Activated T-helper 1 cell treated with anti-CD3 and anti-CD28 coated beads, Interleukin-12 subunit alpha, Interleukin-12 subunit beta, Interleukin-2, Interleukin-4 antibody, amounts not matched to agents 30 ng/mL and 10 ng/mL and 1 ng/mL, durations not matched to agents 14 hours and 24 hours and 36 hours (primary cell): Measurements from ENCODE around the gene ASAP3. TPM values are rescaled to one million over a fixed set of nuclear protein-coding genes. Genes with fewer than 3 reads are reported as not detected.

Experiments used
- DNase-seq: peaks from one replicate; pipeline ENCODE4 v3.0.0; 2021; ENCODE audit warnings: low spot score
- H3K27ac Mint-ChIP-seq: one replicate; pipeline ENCODE4 v1.8.0; 2021; ENCODE audit warnings: mild to moderate bottlenecking, mixed read lengths
- H3K27me3 Mint-ChIP-seq: one replicate; pipeline ENCODE4 v1.8.0; 2022; ENCODE audit warnings: mild to moderate bottlenecking, moderate library complexity, mixed read lengths; ENCODE audit not compliant: insufficient read depth
- H3K36me3 Mint-ChIP-seq: one replicate; pipeline ENCODE4 v1.8.0; 2021; ENCODE audit warnings: low read depth, mixed read lengths
- H3K4me1 Mint-ChIP-seq: one replicate; pipeline ENCODE4 v1.8.0; 2021; ENCODE audit warnings: low read depth, mixed read lengths
- H3K4me3 Mint-ChIP-seq: one replicate; pipeline ENCODE4 v1.8.0; 2021; ENCODE audit warnings: mild to moderate bottlenecking, moderate library complexity, mixed read lengths
- H3K9me3 Mint-ChIP-seq: one replicate; pipeline ENCODE4 v1.8.0; 2021; ENCODE audit warnings: mixed read lengths
- intact Hi-C: fragments of 100-400 bp; cut with micrococcal nuclease; formaldehyde crosslinking; loops from one replicate; pipeline ENCODE4 v1.15.1; 2024
- total RNA-seq: library from RNA; stranded (reverse); gene quantifications from 2 replicates; pipeline ENCODE4 v1.2.3, GENCODE V29; 2022

ASAP3 gene
- total RNA-seq, 1 donor from 2014 or later = not detected

DNA sequence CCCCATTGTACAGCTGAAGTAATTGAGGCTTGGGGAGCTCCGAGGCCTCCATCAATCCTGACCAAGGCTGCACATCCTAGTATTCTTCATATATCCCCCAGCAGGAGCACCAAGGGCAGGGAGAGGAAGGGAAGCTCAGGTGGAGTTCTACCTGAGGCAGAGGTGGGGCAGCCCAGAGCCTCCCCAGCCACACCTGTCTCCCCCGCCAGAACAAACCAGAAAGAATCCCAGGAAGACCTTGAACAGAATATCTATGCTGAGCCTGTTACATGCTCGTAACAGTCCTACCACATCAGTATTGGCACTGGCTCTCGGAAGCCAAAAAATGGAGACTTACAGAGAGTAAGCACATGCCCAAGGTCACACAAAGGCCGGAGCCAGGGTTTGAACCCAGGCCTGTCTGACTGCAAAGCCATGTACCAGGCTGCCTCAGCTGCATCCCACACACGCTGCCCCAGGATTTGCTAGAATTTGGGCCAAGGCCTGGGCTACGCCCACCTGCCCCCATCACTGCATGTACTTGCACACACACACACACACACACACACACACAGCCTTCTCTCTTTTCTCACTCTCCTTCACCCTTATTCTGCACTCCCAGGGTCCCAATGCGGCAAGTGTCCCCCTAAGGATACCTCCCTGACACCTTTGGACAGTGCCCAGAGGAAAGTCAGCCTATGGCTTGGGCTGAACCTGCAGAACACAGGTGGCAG, 42.5 kb upstream of the ASAP3 start:
- no peaks in the 10 kb centered on the region for H3K27me3 Mint-ChIP-seq
- peaks cover 75% of the 10 kb centered on the region for H3K4me1 Mint-ChIP-seq
- peaks cover 20% of the 10 kb centered on the region for H3K36me3 Mint-ChIP-seq
- peak overlapping the region; percentile 70 for H3K4me3 Mint-ChIP-seq
- no peaks in the 10 kb centered on the region for H3K9me3 Mint-ChIP-seq
- no peak for DNase-seq
- intact Hi-C loops = loop anchor here (10.0 kb wide), 1 partner anchor 412 kb away; no protein-coding TSS in a partner anchor
- peak overlapping the region; percentile 89 for H3K27ac Mint-ChIP-seq

GRCh38 chr1:23525558-23526250, 41.7 kb upstream of the ASAP3 start:
- intact Hi-C loops = loop anchor here (10.0 kb wide), 1 partner anchor 411 kb away; no protein-coding TSS in a partner anchor
- H3K4me3 Mint-ChIP-seq = peak overlapping the region; percentile 70

GRCh38 chr1:23524716-23525401, 40.9 kb upstream of the ASAP3 start:
- peaks cover 67% of the 10 kb centered on the region for H3K4me1 Mint-ChIP-seq
- H3K27ac Mint-ChIP-seq = peak overlapping the region; percentile 89
- intact Hi-C loops = loop anchor here (10.0 kb wide), 1 partner anchor 410 kb away; no protein-coding TSS in a partner anchor
- DNase-seq = peak; percentile 12
- H3K9me3 Mint-ChIP-seq = no peaks in the 10 kb centered on the region
- peaks cover 20% of the 10 kb centered on the region for H3K36me3 Mint-ChIP-seq
- H3K4me3 Mint-ChIP-seq = peak overlapping the region; percentile 70
- no peaks in the 10 kb centered on the region for H3K27me3 Mint-ChIP-seq

More at GRCh38 chr1:23525558-23526250, 41.7 kb upstream of the ASAP3 start:
- DNase-seq = peak; percentile 20
- H3K27me3 Mint-ChIP-seq = no peaks in the 10 kb centered on the region
- peaks cover 71% of the 10 kb centered on the region for H3K4me1 Mint-ChIP-seq
- H3K27ac Mint-ChIP-seq = peak overlapping the region; percentile 89
- H3K36me3 Mint-ChIP-seq = peaks cover 21% of the 10 kb centered on the region
- H3K9me3 Mint-ChIP-seq = no peaks in the 10 kb centered on the region

- H3K9me3 Mint-ChIP-seq = no peaks in the 10 kb centered on the region
- H3K27ac Mint-ChIP-seq = peak overlapping the region; percentile 68
- intact Hi-C loops = loop anchor here (10.0 kb wide), 1 partner anchor 409 kb away; no protein-coding TSS in a partner anchor
- H3K4me1 Mint-ChIP-seq = peaks cover 60% of the 10 kb centered on the region
- peaks cover 25% of the 10 kb centered on the region for H3K36me3 Mint-ChIP-seq
- no peak overlapping the region for H3K4me3 Mint-ChIP-seq
- H3K27me3 Mint-ChIP-seq = no peaks in the 10 kb centered on the region
- no peak for DNase-seq
Measured at GRCh38 chr1:23524163-23524562, 40.2 kb upstream of the ASAP3 start.

- H3K27ac Mint-ChIP-seq = no peak overlapping the region
- peaks cover 34% of the 10 kb centered on the region for H3K36me3 Mint-ChIP-seq
- H3K4me1 Mint-ChIP-seq = peaks cover 42% of the 10 kb centered on the region
- no peak for DNase-seq
- no peaks in the 10 kb centered on the region for H3K9me3 Mint-ChIP-seq
- intact Hi-C loops = loop anchor here (1.0 to 10.0 kb wide), 2 partner anchors 9 to 408 kb away; partner anchors contain the start of gene E2F2
- no peaks in the 10 kb centered on the region for H3K27me3 Mint-ChIP-seq
- H3K4me3 Mint-ChIP-seq = no peak overlapping the region
Measured at GRCh38 chr1:23522244-23522982, 38.4 kb upstream of the ASAP3 start.

DNA sequence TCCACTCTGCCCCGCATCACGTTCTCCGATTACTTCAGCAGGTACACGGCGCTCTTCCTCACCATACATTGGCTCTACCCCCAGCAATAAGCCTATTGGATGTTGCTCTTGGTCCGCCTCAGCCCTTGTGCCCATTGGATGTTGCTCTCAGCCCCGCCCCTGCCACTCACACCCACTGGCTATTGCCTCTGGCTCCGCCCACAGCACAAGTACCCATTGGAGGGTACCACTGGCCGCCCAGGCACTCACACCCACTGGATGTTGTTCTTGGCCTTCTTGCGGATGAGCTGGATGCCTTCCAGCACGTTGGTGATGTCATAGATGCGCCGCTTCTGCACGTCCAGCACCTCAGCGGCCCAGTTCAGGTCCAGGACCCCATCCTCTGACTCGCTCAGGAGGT, 37.6 kb upstream of the ASAP3 start:
- DNase-seq = no peak
- peak overlapping the region; percentile 26 for H3K27ac Mint-ChIP-seq
- H3K4me3 Mint-ChIP-seq = no peak overlapping the region
- H3K36me3 Mint-ChIP-seq = peaks cover 41% of the 10 kb centered on the region
- no peaks in the 10 kb centered on the region for H3K27me3 Mint-ChIP-seq
- no peaks in the 10 kb centered on the region for H3K9me3 Mint-ChIP-seq
- intact Hi-C loops = loop anchor here (10.0 kb wide), 1 partner anchor 407 kb away; no protein-coding TSS in a partner anchor
- H3K4me1 Mint-ChIP-seq = peaks cover 34% of the 10 kb centered on the region

DNA sequence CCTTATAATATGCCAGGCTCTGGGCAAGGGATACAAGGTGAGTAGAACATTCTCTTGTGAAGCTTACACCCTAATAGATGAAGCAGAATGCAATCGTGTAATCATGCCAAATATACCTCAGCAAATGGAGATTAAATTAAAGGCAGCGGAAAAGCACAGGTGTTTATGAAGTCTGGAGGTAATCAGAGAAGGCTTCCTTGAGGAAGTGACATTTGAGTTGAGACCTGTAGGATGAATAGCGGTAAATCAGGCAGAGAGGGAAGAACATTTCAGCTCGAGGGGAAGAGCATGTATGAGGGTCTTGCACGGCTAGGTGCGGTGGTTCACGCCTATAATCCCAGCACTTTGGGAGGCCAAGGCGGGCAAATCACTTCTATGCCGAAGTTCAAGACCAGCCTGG, 33.6 kb upstream of the ASAP3 start:
- Mint-ChIP-seq H3K36me3 (peaks cover 47% of the 10 kb centered on the region), H3K9me3 (no peaks in the 10 kb centered on the region), H3K27ac (peak overlapping the region; percentile 6), H3K27me3 (no peaks in the 10 kb centered on the region), H3K4me1 (peaks cover 9% of the 10 kb centered on the region), H3K4me3 (no peak overlapping the region)
- no peak for DNase-seq
- intact Hi-C loops = no loop called here

DNA sequence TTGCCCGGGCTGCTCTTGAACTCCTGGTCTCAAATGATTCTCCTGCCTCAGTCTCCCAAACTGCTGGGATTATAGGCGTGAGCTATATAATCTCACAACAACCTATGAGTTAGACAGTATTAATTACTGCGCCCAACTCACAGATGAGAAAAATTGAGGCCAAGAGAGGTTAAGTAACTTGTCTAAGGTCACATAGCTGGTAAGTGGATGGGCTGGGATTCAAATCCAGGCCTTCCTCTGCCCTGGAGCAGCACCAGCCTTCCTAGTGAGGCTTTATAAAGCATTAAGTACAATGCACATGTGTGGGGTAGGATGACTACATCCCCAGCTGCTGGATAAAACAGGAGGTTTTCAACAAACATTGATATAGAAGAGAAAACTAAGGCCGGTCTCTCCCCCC, 31.9 kb upstream of the ASAP3 start:
- H3K27me3 Mint-ChIP-seq = no peaks in the 10 kb centered on the region
- no peaks in the 10 kb centered on the region for H3K9me3 Mint-ChIP-seq
- H3K4me3 Mint-ChIP-seq = no peak overlapping the region
- peaks cover 43% of the 10 kb centered on the region for H3K36me3 Mint-ChIP-seq
- intact Hi-C loops = no loop called here
- no peak overlapping the region for H3K27ac Mint-ChIP-seq
- H3K4me1 Mint-ChIP-seq = no peaks in the 10 kb centered on the region
- no peak for DNase-seq

GRCh38 chr1:23514111-23514679, 30.2 kb upstream of the ASAP3 start:
- Mint-ChIP-seq H3K27me3 (no peaks in the 10 kb centered on the region), H3K4me3 (no peak overlapping the region), H3K27ac (peak overlapping the region; percentile 61), H3K36me3 (peaks cover 52% of the 10 kb centered on the region), H3K4me1 (no peaks in the 10 kb centered on the region), H3K9me3 (no peaks in the 10 kb centered on the region)
- intact Hi-C loops = no loop called here
- no peak for DNase-seq

GRCh38 chr1:23509896-23510295, 25.9 kb upstream of the ASAP3 start:
- H3K36me3 Mint-ChIP-seq = peaks cover 40% of the 10 kb centered on the region
- H3K4me1 Mint-ChIP-seq = no peaks in the 10 kb centered on the region
- H3K27ac Mint-ChIP-seq = no peak overlapping the region
- no peak for DNase-seq
- intact Hi-C loops = no loop called here
- no peak overlapping the region for H3K4me3 Mint-ChIP-seq
- no peaks in the 10 kb centered on the region for H3K9me3 Mint-ChIP-seq
- H3K27me3 Mint-ChIP-seq = no peaks in the 10 kb centered on the region

DNA sequence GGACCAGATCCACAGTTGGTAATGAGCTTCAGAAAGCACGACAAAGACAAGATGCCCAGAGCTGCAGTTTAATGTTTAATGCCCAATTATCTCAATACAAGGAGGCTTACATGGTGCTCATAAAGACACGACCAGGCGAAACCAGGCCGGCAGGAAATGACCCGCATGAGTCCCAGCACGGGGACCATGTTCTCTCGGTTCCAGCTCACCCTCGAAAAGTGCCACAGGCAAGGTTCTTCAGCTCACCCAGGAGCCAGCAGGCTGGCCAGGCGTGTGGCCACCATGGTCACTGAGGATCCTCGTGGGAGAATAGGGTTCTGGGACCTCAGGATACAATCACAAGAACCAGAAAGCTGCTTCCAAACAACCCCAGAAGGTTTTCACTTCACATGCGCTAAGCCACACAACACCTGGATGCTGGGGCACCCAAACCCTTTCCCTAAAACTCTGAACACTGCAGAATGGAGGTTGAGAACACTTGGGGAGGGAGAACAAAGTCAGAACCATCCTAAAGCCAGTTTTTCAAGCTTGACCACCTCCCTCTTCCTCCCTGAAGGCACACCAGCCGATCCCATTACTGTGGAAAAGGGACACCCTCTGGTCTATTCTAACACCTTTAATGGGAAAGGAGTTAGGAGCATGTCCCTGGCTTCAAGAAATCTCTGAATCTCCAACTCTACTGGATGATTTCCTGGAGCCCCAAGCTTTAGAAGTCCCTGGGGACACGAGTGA, 22.6 kb upstream of the ASAP3 start:
- H3K4me1 Mint-ChIP-seq = no peaks in the 10 kb centered on the region
- intact Hi-C loops = no loop called here
- no peak for DNase-seq
- H3K27me3 Mint-ChIP-seq = peaks cover 6% of the 10 kb centered on the region
- H3K4me3 Mint-ChIP-seq = no peak overlapping the region
- peaks cover 26% of the 10 kb centered on the region for H3K36me3 Mint-ChIP-seq
- peak overlapping the region; percentile 61 for H3K27ac Mint-ChIP-seq
- no peaks in the 10 kb centered on the region for H3K9me3 Mint-ChIP-seq
